Mesendoderm (in vitro differentiated cells): ENCODE data around the gene DCAF15.

ENCODE experiments used
- DNase-seq: peaks from one replicate; pipeline ENCODE4 v3.0.0; 2013
- H2AK5ac ChIP-seq: 2 replicates; pipeline ENCODE4 v1.6.1; 2013; ENCODE audit warnings: low read length, inconsistent platforms
- H2BK120ac ChIP-seq: 2 replicates; pipeline ENCODE4 v1.6.1; 2013; ENCODE audit warnings: low read depth, mild to moderate bottlenecking, low read length, moderate library complexity, mixed read lengths
- H2BK15ac ChIP-seq: replicated peaks from 2 replicates; pipeline ENCODE4 v1.6.1; 2013; ENCODE audit warnings: low read depth, mild to moderate bottlenecking, moderate library complexity
- H2BK5ac ChIP-seq: 2 replicates; pipeline ENCODE4 v1.6.1; 2013; ENCODE audit warnings: low read length, inconsistent platforms
- H3K18ac ChIP-seq: 2 replicates; pipeline ENCODE4 v1.6.1; 2013; ENCODE audit warnings: mild to moderate bottlenecking, low read length, mixed read lengths
- H3K23ac ChIP-seq: one replicate; pipeline ENCODE4 v1.6.1; 2013; ENCODE audit warnings: low read length
- H3K27ac ChIP-seq: 2 replicates; pipeline ENCODE4 v1.5.1; 2013; ENCODE audit warnings: low read depth, mild to moderate bottlenecking, inconsistent platforms, low read length, moderate library complexity
- H3K27me3 ChIP-seq: 2 replicates; pipeline ENCODE4 v1.6.1; 2013; ENCODE audit warnings: low read length, control low read depth, mild to moderate bottlenecking, inconsistent platforms; ENCODE audit not compliant: insufficient read depth, poor library complexity
- H3K36me3 ChIP-seq: 2 replicates; pipeline ENCODE4 v1.6.1; 2013; ENCODE audit warnings: low read length, inconsistent platforms; ENCODE audit not compliant: control insufficient read depth, insufficient read depth
- H3K4ac ChIP-seq: one replicate; pipeline ENCODE4 v1.6.1; 2013; ENCODE audit warnings: low read depth, mild to moderate bottlenecking, low read length, moderate library complexity
- H3K4me1 ChIP-seq: 2 replicates; pipeline ENCODE4 v1.6.1; 2013; ENCODE audit warnings: low read depth, low read length, inconsistent platforms; ENCODE audit not compliant: control insufficient read depth
- H3K4me2 ChIP-seq: 2 replicates; pipeline ENCODE4 v1.6.1; 2013; ENCODE audit warnings: low read length
- H3K4me3 ChIP-seq: 2 replicates; pipeline ENCODE4 v1.5.1; 2013; ENCODE audit warnings: mild to moderate bottlenecking, low read length
- H3K56ac ChIP-seq: one replicate; pipeline ENCODE4 v1.6.1; 2013; ENCODE audit warnings: low read length
- H3K79me1 ChIP-seq: 2 replicates; pipeline ENCODE4 v1.6.1; 2013; ENCODE audit warnings: low read length, inconsistent platforms
- H3K79me2 ChIP-seq: 2 replicates; pipeline ENCODE4 v1.6.1; 2013; ENCODE audit warnings: mild to moderate bottlenecking, low read length; ENCODE audit not compliant: control insufficient read depth, insufficient read depth
- H3K9ac ChIP-seq: 2 replicates; pipeline ENCODE4 v1.6.1; 2013; ENCODE audit warnings: low read length, inconsistent platforms
- H4K5ac ChIP-seq: one replicate; pipeline ENCODE4 v1.6.1; 2013; ENCODE audit warnings: low read length
- H4K8ac ChIP-seq: one replicate; pipeline ENCODE4 v1.6.1; 2013; ENCODE audit warnings: low read depth, mild to moderate bottlenecking, control low read depth, low read length, moderate library complexity
- WGBS: extraction: QIAGEN DNeasy Blood & Tissue Kit; methylation state at CpG from one replicate; pipeline ENCODE4 v1.1.7; 2013; ENCODE audit warnings: low lambda C conversion rate, missing lambda C conversion rate; ENCODE audit not compliant: insufficient coverage; ENCODE audit errors: extremely low coverage; 5-methylcytosine and 5-hydroxymethylcytosine counted together

DCAF15 gene

GRCh38 chr19:13981467-13981866, 29.2 kb downstream of the DCAF15 start:
- no peaks in the 10 kb centered on the region for H3K36me3 ChIP-seq
- H3K4ac ChIP-seq: no peak overlapping the region
- no peak overlapping the region for H4K8ac ChIP-seq
- H3K23ac ChIP-seq: no peak overlapping the region
- H4K5ac ChIP-seq: no peak overlapping the region
- H3K79me1 ChIP-seq: no peaks in the 10 kb centered on the region
- H2BK15ac ChIP-seq: no peak overlapping the region
- no peak overlapping the region for H3K4me3 ChIP-seq
- H3K27ac ChIP-seq: no peak overlapping the region
- no peak overlapping the region for H3K18ac ChIP-seq
- H2AK5ac ChIP-seq: no peak overlapping the region
- H3K79me2 ChIP-seq: no peaks in the 10 kb centered on the region
- H3K56ac ChIP-seq: no peak overlapping the region
- no peaks in the 10 kb centered on the region for H3K27me3 ChIP-seq
- no CpG with 5 or more reads among the region's 9 CpGs for WGBS
- H2BK120ac ChIP-seq: no peak overlapping the region
- no peak overlapping the region for H3K4me2 ChIP-seq
- peaks cover 6% of the 10 kb centered on the region for H3K4me1 ChIP-seq
- H2BK5ac ChIP-seq: no peak overlapping the region
- DNase-seq: no peak
- H3K9ac ChIP-seq: no peak overlapping the region

GRCh38 chr19:13981988-13982501, 29.7 kb downstream of the DCAF15 start:
- Histone ChIP-seq H3K18ac (no peak overlapping the region), H3K79me2 (no peaks in the 10 kb centered on the region), H3K4me3 (no peak overlapping the region), H3K36me3 (no peaks in the 10 kb centered on the region), H3K56ac (no peak overlapping the region), H2AK5ac (no peak overlapping the region), H2BK120ac (no peak overlapping the region), H3K4me2 (no peak overlapping the region), H3K9ac (no peak overlapping the region), H3K27ac (no peak overlapping the region), H2BK15ac (no peak overlapping the region), H3K23ac (no peak overlapping the region), H4K5ac (no peak overlapping the region), H4K8ac (no peak overlapping the region), H3K27me3 (no peaks in the 10 kb centered on the region), H2BK5ac (no peak overlapping the region), H3K79me1 (no peaks in the 10 kb centered on the region), H3K4ac (no peak overlapping the region), H3K4me1 (peaks cover 6% of the 10 kb centered on the region)
- no peak for DNase-seq
- WGBS: no CpG with 5 or more reads among the region's 17 CpGs

GRCh38 chr19:13982773-13983172, 30.5 kb downstream of the DCAF15 start:
- no CpG with 5 or more reads among the region's 9 CpGs for WGBS
- Histone ChIP-seq H4K5ac (no peak overlapping the region), H3K9ac (no peak overlapping the region), H3K4me2 (no peak overlapping the region), H3K56ac (no peak overlapping the region), H4K8ac (no peak overlapping the region), H3K36me3 (no peaks in the 10 kb centered on the region), H2AK5ac (no peak overlapping the region), H3K23ac (no peak overlapping the region), H3K4ac (no peak overlapping the region), H3K4me1 (peaks cover 6% of the 10 kb centered on the region), H2BK120ac (no peak overlapping the region), H3K18ac (no peak overlapping the region), H2BK15ac (no peak overlapping the region), H3K4me3 (no peak overlapping the region), H2BK5ac (no peak overlapping the region), H3K79me1 (no peaks in the 10 kb centered on the region), H3K27ac (no peak overlapping the region), H3K27me3 (no peaks in the 10 kb centered on the region), H3K79me2 (no peaks in the 10 kb centered on the region)
- no peak for DNase-seq

- H3K56ac ChIP-seq: no peak overlapping the region
- H3K9ac ChIP-seq: no peak overlapping the region
- no peak for DNase-seq
- no peaks in the 10 kb centered on the region for H3K79me2 ChIP-seq
- H3K4me1 ChIP-seq: peaks cover 3% of the 10 kb centered on the region
- H4K8ac ChIP-seq: no peak overlapping the region
- no peak overlapping the region for H3K18ac ChIP-seq
- no peak overlapping the region for H2AK5ac ChIP-seq
- no peak overlapping the region for H3K27ac ChIP-seq
- no peak overlapping the region for H3K4me2 ChIP-seq
- no peaks in the 10 kb centered on the region for H3K27me3 ChIP-seq
- no peak overlapping the region for H3K23ac ChIP-seq
- no peaks in the 10 kb centered on the region for H3K36me3 ChIP-seq
- no CpG with 5 or more reads among the region's 21 CpGs for WGBS
- no peak overlapping the region for H2BK120ac ChIP-seq
- H3K79me1 ChIP-seq: no peaks in the 10 kb centered on the region
- H4K5ac ChIP-seq: no peak overlapping the region
- H3K4ac ChIP-seq: no peak overlapping the region
- no peak overlapping the region for H3K4me3 ChIP-seq
- H2BK15ac ChIP-seq: no peak overlapping the region
- H2BK5ac ChIP-seq: no peak overlapping the region
These were observed 31.0 kb downstream of the DCAF15 start for GRCh38 chr19:13983213-13983889.

GRCh38 chr19:13984186-13984585, 31.9 kb downstream of the DCAF15 start:
- no peaks in the 10 kb centered on the region for H3K27me3 ChIP-seq
- no peak overlapping the region for H4K8ac ChIP-seq
- H3K79me2 ChIP-seq: no peaks in the 10 kb centered on the region
- no peak overlapping the region for H3K56ac ChIP-seq
- H3K4me2 ChIP-seq: no peak overlapping the region
- no peak overlapping the region for H2BK120ac ChIP-seq
- DNase-seq: no peak
- H3K9ac ChIP-seq: no peak overlapping the region
- no CpG with 5 or more reads among the region's 15 CpGs for WGBS
- H3K4me1 ChIP-seq: peaks cover 3% of the 10 kb centered on the region
- H3K4me3 ChIP-seq: no peak overlapping the region
- H3K23ac ChIP-seq: no peak overlapping the region
- H3K27ac ChIP-seq: no peak overlapping the region
- H3K18ac ChIP-seq: no peak overlapping the region
- H4K5ac ChIP-seq: no peak overlapping the region
- no peak overlapping the region for H2BK5ac ChIP-seq
- no peak overlapping the region for H2BK15ac ChIP-seq
- H3K79me1 ChIP-seq: no peaks in the 10 kb centered on the region
- H2AK5ac ChIP-seq: no peak overlapping the region
- no peak overlapping the region for H3K4ac ChIP-seq
- H3K36me3 ChIP-seq: no peaks in the 10 kb centered on the region
